Parathyroid adenoma (tissue), 2 donors: Measurements from ENCODE around the gene CBLB.
"Not testable (repeated sequence)": the region's sequence is repeated elsewhere in the genome, so short reads cannot be mapped to it uniquely, and the experiment has no call there.

ENCODE experiments used
- H2AFZ ChIP-seq: fragments of 300-600 bp; sonication (generic); one replicate; pipeline ENCODE4 v1.7.0; 2017; ENCODE audit warnings: antibody characterized with exemption, mild to moderate bottlenecking
- H3K27ac ChIP-seq: fragments of 300-600 bp; sonication (generic); one replicate; pipeline ENCODE4 v1.7.0; 2017
- H3K27me3 ChIP-seq: fragments of 300-600 bp; sonication (generic); one replicate; pipeline ENCODE4 v1.7.0; 2017; ENCODE audit warnings: low read length; ENCODE audit not compliant: control insufficient read depth, insufficient read depth
- H3K36me3 ChIP-seq: fragments of 300-600 bp; sonication (generic); one replicate; pipeline ENCODE4 v1.7.0; 2017; ENCODE audit warnings: low read length; ENCODE audit not compliant: control insufficient read depth, insufficient read depth
- H3K4me1 ChIP-seq: fragments of 300-600 bp; sonication (generic); one replicate; pipeline ENCODE4 v1.7.0; 2017; ENCODE audit warnings: control low read depth
- H3K4me2 ChIP-seq: fragments of 300-600 bp; sonication (generic); one replicate; pipeline ENCODE4 v1.7.0; 2017; ENCODE audit warnings: low read length
- H3K4me3 ChIP-seq: fragments of 300-600 bp; sonication (generic); one replicate; pipeline ENCODE4 v1.7.0; 2017; ENCODE audit warnings: low read depth, low read length
- H3K79me2 ChIP-seq: fragments of 300-600 bp; sonication (generic); one replicate; pipeline ENCODE4 v1.7.0; 2017; ENCODE audit warnings: control low read depth
- H3K9ac ChIP-seq: fragments of 300-600 bp; sonication (generic); one replicate; pipeline ENCODE4 v1.7.0; 2017; ENCODE audit warnings: mild to moderate bottlenecking
- H3K9me3 ChIP-seq: fragments of 300-600 bp; sonication (generic); one replicate; pipeline ENCODE4 v1.7.0; 2017; ENCODE audit warnings: low read length; ENCODE audit not compliant: control insufficient read depth
- TF ChIP-seq, protein P1 (sequence below): fragments of 300-600 bp; sonication (generic); IDR thresholded peaks from one replicate; pipeline ENCODE4 v1.7.0; 2017; ENCODE audit warnings: antibody characterized with exemption, mild to moderate bottlenecking
- donor health status: primary hyperparathyroidism.

CBLB gene

DNA sequence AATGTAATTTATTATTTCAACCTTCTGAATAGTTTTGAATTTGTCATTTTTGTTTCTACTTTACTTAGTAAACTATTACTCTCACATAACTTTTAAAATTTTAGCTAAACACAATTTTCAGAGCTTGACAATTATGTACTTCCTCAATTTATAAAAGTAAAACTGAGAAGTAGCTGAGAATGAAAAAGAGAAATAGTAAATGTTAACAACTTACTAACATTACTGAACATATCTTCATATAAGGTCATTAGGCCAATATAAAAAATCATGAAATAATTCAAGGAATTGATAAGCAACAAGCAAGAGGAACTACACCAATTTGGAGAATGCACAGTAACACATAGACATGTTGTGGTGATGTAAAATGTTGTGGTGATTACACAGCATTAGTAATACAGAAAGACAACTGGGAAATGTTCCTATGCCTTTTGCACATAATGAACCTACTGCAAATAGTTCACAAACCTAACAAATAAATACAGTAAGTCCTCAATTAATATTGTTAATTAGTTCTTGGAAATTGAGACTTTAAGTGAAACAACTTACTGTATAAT, 137.9 kb downstream of the CBLB start:
- no peaks in the 10 kb centered on the region for H3K79me2 ChIP-seq
- no peak overlapping the region for H3K27ac ChIP-seq
- no peaks in the 10 kb centered on the region for H3K9me3 ChIP-seq
- H3K4me3 ChIP-seq: no peak overlapping the region
- H2AFZ ChIP-seq: no peak overlapping the region
- TF ChIP-seq, protein P1, sequence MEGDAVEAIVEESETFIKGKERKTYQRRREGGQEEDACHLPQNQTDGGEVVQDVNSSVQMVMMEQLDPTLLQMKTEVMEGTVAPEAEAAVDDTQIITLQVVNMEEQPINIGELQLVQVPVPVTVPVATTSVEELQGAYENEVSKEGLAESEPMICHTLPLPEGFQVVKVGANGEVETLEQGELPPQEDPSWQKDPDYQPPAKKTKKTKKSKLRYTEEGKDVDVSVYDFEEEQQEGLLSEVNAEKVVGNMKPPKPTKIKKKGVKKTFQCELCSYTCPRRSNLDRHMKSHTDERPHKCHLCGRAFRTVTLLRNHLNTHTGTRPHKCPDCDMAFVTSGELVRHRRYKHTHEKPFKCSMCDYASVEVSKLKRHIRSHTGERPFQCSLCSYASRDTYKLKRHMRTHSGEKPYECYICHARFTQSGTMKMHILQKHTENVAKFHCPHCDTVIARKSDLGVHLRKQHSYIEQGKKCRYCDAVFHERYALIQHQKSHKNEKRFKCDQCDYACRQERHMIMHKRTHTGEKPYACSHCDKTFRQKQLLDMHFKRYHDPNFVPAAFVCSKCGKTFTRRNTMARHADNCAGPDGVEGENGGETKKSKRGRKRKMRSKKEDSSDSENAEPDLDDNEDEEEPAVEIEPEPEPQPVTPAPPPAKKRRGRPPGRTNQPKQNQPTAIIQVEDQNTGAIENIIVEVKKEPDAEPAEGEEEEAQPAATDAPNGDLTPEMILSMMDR: no peak
- H3K27me3 ChIP-seq: no peaks in the 10 kb centered on the region
- H3K4me1 ChIP-seq: no peaks in the 10 kb centered on the region
- H3K9ac ChIP-seq: no peak overlapping the region
- H3K36me3 ChIP-seq: no peaks in the 10 kb centered on the region
- no peak overlapping the region for H3K4me2 ChIP-seq

DNA sequence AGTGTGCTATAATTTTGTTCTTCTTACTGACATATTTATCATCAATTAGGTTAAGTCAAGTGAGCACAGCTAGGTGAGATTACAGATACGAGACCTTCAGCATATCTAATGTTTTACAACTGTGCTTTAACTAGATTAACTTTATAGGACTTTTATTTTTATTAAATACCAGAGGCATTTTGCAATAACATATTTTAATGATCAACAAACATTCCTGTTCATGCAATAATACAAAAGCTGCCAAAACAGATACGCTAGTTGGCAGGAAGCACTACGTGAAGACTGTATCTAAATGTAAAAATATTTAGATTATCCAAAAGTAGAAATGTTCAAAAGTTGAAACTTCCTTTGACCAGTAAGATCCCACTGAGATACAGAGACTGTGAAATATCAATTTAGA, 139.1 kb downstream of the CBLB start:
- TF ChIP-seq, protein P1: no peak
- H3K27ac ChIP-seq: no peak overlapping the region

GRCh38 chr3:105728771-105729312, 140.0 kb downstream of the CBLB start:
- Histone ChIP-seq H3K27ac (no peak overlapping the region), H3K27me3 (no peaks in the 10 kb centered on the region), H3K9me3 (no peaks in the 10 kb centered on the region), H3K4me2 (no peak overlapping the region), H3K79me2 (no peaks in the 10 kb centered on the region), H3K9ac (no peak overlapping the region), H3K4me1 (no peaks in the 10 kb centered on the region), H3K4me3 (no peak overlapping the region), H2AFZ (no peak overlapping the region), H3K36me3 (no peaks in the 10 kb centered on the region)
- TF ChIP-seq, protein P1: no peak

More for the DNA sequence above, 139.1 kb downstream of the CBLB start:
- Histone ChIP-seq H3K79me2 (no peaks in the 10 kb centered on the region), H3K4me1 (no peaks in the 10 kb centered on the region), H2AFZ (no peak overlapping the region), H3K27me3 (no peaks in the 10 kb centered on the region), H3K4me2 (no peak overlapping the region), H3K4me3 (no peak overlapping the region), H3K36me3 (no peaks in the 10 kb centered on the region), H3K9ac (no peak overlapping the region), H3K9me3 (no peaks in the 10 kb centered on the region)

DNA sequence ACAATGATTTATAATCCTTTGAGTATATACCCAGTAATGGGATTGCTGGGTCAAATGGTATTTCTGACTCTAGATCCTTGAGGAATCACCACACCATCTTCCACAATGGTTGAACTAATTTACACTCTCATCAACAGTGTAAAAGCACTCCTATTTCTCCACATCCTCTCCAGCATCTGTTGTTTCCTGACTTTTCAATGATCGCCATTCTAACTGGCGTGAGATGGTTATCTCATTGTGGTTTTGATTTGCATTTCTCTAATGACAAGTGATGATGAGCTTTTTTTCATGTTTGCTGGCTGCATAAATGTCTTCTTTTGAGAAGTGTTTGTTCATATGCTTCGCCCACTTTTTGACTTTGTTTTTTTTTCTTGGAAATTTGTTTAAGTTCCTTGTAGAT, 141.8 kb downstream of the CBLB start:
- H3K27ac ChIP-seq, H3K4me1 ChIP-seq, H3K9me3 ChIP-seq, H3K36me3 ChIP-seq, H2AFZ ChIP-seq, H3K4me2 ChIP-seq, H3K27me3 ChIP-seq, H3K79me2 ChIP-seq, H3K4me3 ChIP-seq, H3K9ac ChIP-seq: not testable (repeated sequence)

GRCh38 chr3:105722943-105723556, 145.8 kb downstream of the CBLB start:
- Histone ChIP-seq H3K9me3 (no peaks in the 10 kb centered on the region), H3K9ac (no peak overlapping the region), H3K4me2 (no peak overlapping the region), H3K27me3 (no peaks in the 10 kb centered on the region), H3K4me1 (no peaks in the 10 kb centered on the region), H3K79me2 (no peaks in the 10 kb centered on the region), H3K4me3 (no peak overlapping the region), H2AFZ (no peak overlapping the region), H3K36me3 (no peaks in the 10 kb centered on the region), H3K27ac (no peak overlapping the region)
- TF ChIP-seq, protein P1: no peak
